CD14-positive monocyte (primary cell): Measurements from ENCODE around the gene NRGN. TPM values are rescaled to one million over a fixed set of nuclear protein-coding genes. Genes with fewer than 3 reads are reported as not detected.

Experiments
- DNase-seq, 3 donors: peaks; one replicate each; pipeline ENCODE4 v3.0.0-alpha.2; 2011 to 2022
- H2AFZ ChIP-seq: 2 replicates; pipeline ENCODE4 v1.6.0; 2012; ENCODE audit warnings: mild to moderate bottlenecking, low read depth, low read length, inconsistent platforms; ENCODE audit not compliant: insufficient read depth, poor library complexity, severe bottlenecking
- H3K27ac ChIP-seq, 2 donors: 1 replicate in 1 of 2; 2 replicates in 1 of 2; pipeline ENCODE4 v1.5.1; 2012 to 2013; ENCODE audit warnings: low read length in 2 of 2, control low read depth in 1 of 2, inconsistent platforms in 1 of 2, low read depth in 1 of 2, mild to moderate bottlenecking in 1 of 2
- H3K27me3 ChIP-seq, 2 donors: one replicate each; pipeline versions ENCODE4 v1.6.0 to v1.6.1; 2011 to 2013; ENCODE audit warnings: low read length in 2 of 2; ENCODE audit not compliant: control insufficient read depth in 2 of 2, insufficient read depth in 2 of 2
- H3K36me3 ChIP-seq, 2 donors: replicated peaks in 1 of 2; 1 replicate in 1 of 2; 2 replicates in 1 of 2; pipeline versions ENCODE4 v1.5.1 to v1.6.1; 2012 to 2013; ENCODE audit warnings: low read length in 2 of 2, control low read depth in 1 of 2, inconsistent platforms in 1 of 2, mild to moderate bottlenecking in 1 of 2; ENCODE audit not compliant: insufficient read depth in 2 of 2, control insufficient read depth in 1 of 2
- H3K4me1 ChIP-seq, 2 donors: 1 replicate in 1 of 2; 2 replicates in 1 of 2; pipeline versions ENCODE4 v1.5.1 to v1.6.1; 2012 to 2013; ENCODE audit warnings: low read length in 2 of 2, control low read depth in 1 of 2, inconsistent platforms in 1 of 2, mild to moderate bottlenecking in 1 of 2, moderate library complexity in 1 of 2; ENCODE audit not compliant: insufficient read depth in 2 of 2, control insufficient read depth in 1 of 2
- H3K4me2 ChIP-seq: replicated peaks from 2 replicates; pipeline ENCODE3; 2012; ENCODE audit warnings: low read length, moderate library complexity, mild to moderate bottlenecking; ENCODE audit not compliant: poor library complexity, severe bottlenecking; ENCODE audit errors: extremely low read depth
- H3K4me3 ChIP-seq, 3 experiments: fragments of 200-600 bp in 1 of 3; sonication (generic) in 1 of 3; replicated peaks in 1 of 3; 1 replicate in 2 of 3; 2 replicates in 1 of 3; pipeline ENCODE4 v1.5.1; 2011 to 2013; ENCODE audit warnings: low read length in 3 of 3, mild to moderate bottlenecking in 3 of 3, control low read depth in 2 of 3, low read depth in 2 of 3, inconsistent platforms in 1 of 3, moderate library complexity in 1 of 3
- H3K79me2 ChIP-seq: 2 replicates; pipeline ENCODE4 v1.6.0; 2012; ENCODE audit warnings: mild to moderate bottlenecking, control low read depth, inconsistent platforms, low read length, moderate library complexity; ENCODE audit not compliant: insufficient read depth
- H3K9ac ChIP-seq: 2 replicates; pipeline ENCODE4 v1.6.0; 2017; ENCODE audit warnings: low read length, mild to moderate bottlenecking; ENCODE audit not compliant: insufficient read depth, poor library complexity, severe bottlenecking
- H3K9me3 ChIP-seq, 2 donors: replicated peaks in 1 of 2; 1 replicate in 1 of 2; 2 replicates in 1 of 2; pipeline versions ENCODE4 v1.5.1 to v1.6.1; 2012 to 2013; ENCODE audit warnings: low read length in 2 of 2, control low read depth in 1 of 2; ENCODE audit not compliant: control insufficient read depth in 1 of 2, insufficient read depth in 1 of 2
- H4K20me1 ChIP-seq: 2 replicates; pipeline ENCODE4 v1.6.0; 2012; ENCODE audit warnings: mild to moderate bottlenecking, low read length, control low read depth, moderate library complexity; ENCODE audit not compliant: insufficient read depth
- H3K27ac Mint-ChIP-seq, 7 donors: one replicate each; pipeline ENCODE4 v1.8.0; 2020; ENCODE audit warnings: mild to moderate bottlenecking in 7 of 7, mixed read lengths in 7 of 7, moderate library complexity in 6 of 7, inconsistent platforms in 2 of 7
- H3K27me3 Mint-ChIP-seq, 3 donors: one replicate each; pipeline ENCODE4 v1.8.0; 2021 to 2022; ENCODE audit warnings: low read depth in 3 of 3, mild to moderate bottlenecking in 3 of 3, mixed read lengths in 3 of 3, moderate library complexity in 3 of 3, inconsistent platforms in 1 of 3
- H3K36me3 Mint-ChIP-seq, 2 donors: one replicate each; pipeline ENCODE4 v1.8.0; 2020; ENCODE audit warnings: mixed read lengths in 2 of 2, inconsistent platforms in 1 of 2, mild to moderate bottlenecking in 1 of 2
- H3K4me1 Mint-ChIP-seq: one replicate; pipeline ENCODE4 v1.8.0; 2020; ENCODE audit warnings: mild to moderate bottlenecking, mixed read lengths
- H3K4me3 Mint-ChIP-seq, 2 donors: one replicate each; pipeline ENCODE4 v1.8.0; 2020; ENCODE audit warnings: mild to moderate bottlenecking in 2 of 2, mixed read lengths in 2 of 2, moderate library complexity in 1 of 2
- H3K9me3 Mint-ChIP-seq, 7 donors: one replicate each; pipeline ENCODE4 v1.8.0; 2020 to 2022; ENCODE audit warnings: mixed read lengths in 7 of 7, mild to moderate bottlenecking in 6 of 7, moderate library complexity in 6 of 7, inconsistent platforms in 2 of 7
- CTCF ChIP-seq: fragments of 200-600 bp; IDR thresholded peaks from one replicate; pipeline ENCODE4 v1.8.0; 2022; ENCODE audit warnings: antibody characterized with exemption, mild to moderate bottlenecking
- WGBS: methylation state at CpG from one replicate; pipeline ENCODE4 v1.1.5; 2013; ENCODE audit warnings: missing lambda C conversion rate; ENCODE audit not compliant: insufficient coverage; 5-methylcytosine and 5-hydroxymethylcytosine counted together
- intact Hi-C, 2 donors: fragments of 100-400 bp; cut with micrococcal nuclease; formaldehyde crosslinking; loops; one replicate each; pipeline versions ENCODE4 v1.15.0 to v1.15.1; 2023
- polyA plus RNA-seq, 3 donors: library from polyadenylated mRNA; depleted of rRNA in 1 of 3; unstranded in 2 of 3; stranded (reverse) in 1 of 3; fragments of 300-500 nt in 2 of 3; fragments of >200 nt in 1 of 3; fragmentation: Illumina TruSeq in 2 of 3; gene quantifications; 1 replicate in 2 of 3; 2 replicates in 1 of 3; pipeline ENCODE4 v1.2.3, GENCODE V29; 2012 to 2021

The NRGN gene
- polyA plus RNA-seq, 3 donors: 17.2 to 125 (median 19.2) TPM

- no peak for TF ChIP-seq CTCF
- Mint-ChIP-seq H3K36me3 (peaks cover 2% of the 10 kb centered on the region in 2 donors), H3K27ac (peak overlapping the region in 1 of 7 donors; percentile 54)
These were observed 14.6 kb downstream of the NRGN start for GRCh38 chr11:124754309-124754708.

GRCh38 chr11:124754710-124755109 is 15.0 kb downstream of the NRGN start:
- H2AFZ ChIP-seq: no peak overlapping the region
- Mint-ChIP-seq H3K9me3 (peaks cover 0 to 7% (median 3%) of the 10 kb centered on the region in 7 donors), H3K4me3 (no peak overlapping the region), H3K4me1 (peaks cover 46% of the 10 kb centered on the region), H3K27me3 (peaks cover 28 to 46% (median 29%) of the 10 kb centered on the region in 3 donors), H3K27ac (no peak overlapping the region), H3K36me3 (peaks cover 2% of the 10 kb centered on the region in 2 donors)
- H3K4me3 ChIP-seq: no peak overlapping the region
- 100% methylated on average over 2 of the region's 6 CpGs for WGBS
- DNase-seq: no peak
- H3K4me2 ChIP-seq: no peak overlapping the region
- no peaks in the 10 kb centered on the region for H3K79me2 ChIP-seq
- no peak for TF ChIP-seq CTCF
- peaks cover 5 to 13% of the 10 kb centered on the region in 2 donors for H3K27me3 ChIP-seq
- no peaks in the 10 kb centered on the region for H3K36me3 ChIP-seq
- peaks cover 54 to 60% of the 10 kb centered on the region in 2 donors for H3K4me1 ChIP-seq
- no peaks in the 10 kb centered on the region for H4K20me1 ChIP-seq
- no peak overlapping the region for H3K27ac ChIP-seq
- intact Hi-C loops: loop anchor here in 1 of 2 donors (5.0 kb wide), 1 partner anchor 38 kb away; no protein-coding TSS in a partner anchor
- H3K9me3 ChIP-seq: peaks cover 0 to 3% of the 10 kb centered on the region in 2 donors
- no peak overlapping the region for H3K9ac ChIP-seq

More at GRCh38 chr11:124754309-124754708, 14.6 kb downstream of the NRGN start:
- Histone ChIP-seq H3K9me3 (peaks cover 0 to 2% of the 10 kb centered on the region in 2 donors), H3K9ac (no peak overlapping the region), H3K27ac (no peak overlapping the region), H3K27me3 (peaks cover under 1 to 9% of the 10 kb centered on the region in 2 donors), H2AFZ (no peak overlapping the region), H3K79me2 (no peaks in the 10 kb centered on the region), H4K20me1 (no peaks in the 10 kb centered on the region), H3K36me3 (no peaks in the 10 kb centered on the region), H3K4me2 (no peak overlapping the region), H3K4me3 (no peak overlapping the region), H3K4me1 (peaks cover 54 to 60% of the 10 kb centered on the region in 2 donors)
- H3K4me3 Mint-ChIP-seq: no peak overlapping the region
- peaks cover 0 to 7% (median 3%) of the 10 kb centered on the region in 7 donors for H3K9me3 Mint-ChIP-seq
- intact Hi-C loops: no loop called here
- DNase-seq: no peak
- peaks cover 24 to 42% (median 27%) of the 10 kb centered on the region in 3 donors for H3K27me3 Mint-ChIP-seq
- peaks cover 48% of the 10 kb centered on the region for H3K4me1 Mint-ChIP-seq
- WGBS: 97% methylated on average over 4 of the region's 4 CpGs
